ENCODE measurements around the gene ATG14. TPM values are rescaled to one million over a fixed set of nuclear protein-coding genes. Genes with fewer than 3 reads are reported as not detected.

ATG14 gene
- total RNA-seq, 4 donors from 2014 or later = 6.1 to 26.5 (median 13.0) TPM

- Histone ChIP-seq H3K9me3 (no peaks in the 10 kb centered on the region), H3K4me1 (no peaks in the 10 kb centered on the region), H3K27ac (no peak overlapping the region), H3K4me3 (no peak overlapping the region), H3K27me3 (no peaks in the 10 kb centered on the region), H3K36me3 (no peaks in the 10 kb centered on the region)
- intact Hi-C loops (cut with DNase I; ENCODE audit: low total_unique reads) = no loop called here
- DNase-seq = no peak
- TF ChIP-seq POLR2A (IDR thresholded peaks at IDR 0.05) = no peak
- TF ChIP-seq, protein P1, sequence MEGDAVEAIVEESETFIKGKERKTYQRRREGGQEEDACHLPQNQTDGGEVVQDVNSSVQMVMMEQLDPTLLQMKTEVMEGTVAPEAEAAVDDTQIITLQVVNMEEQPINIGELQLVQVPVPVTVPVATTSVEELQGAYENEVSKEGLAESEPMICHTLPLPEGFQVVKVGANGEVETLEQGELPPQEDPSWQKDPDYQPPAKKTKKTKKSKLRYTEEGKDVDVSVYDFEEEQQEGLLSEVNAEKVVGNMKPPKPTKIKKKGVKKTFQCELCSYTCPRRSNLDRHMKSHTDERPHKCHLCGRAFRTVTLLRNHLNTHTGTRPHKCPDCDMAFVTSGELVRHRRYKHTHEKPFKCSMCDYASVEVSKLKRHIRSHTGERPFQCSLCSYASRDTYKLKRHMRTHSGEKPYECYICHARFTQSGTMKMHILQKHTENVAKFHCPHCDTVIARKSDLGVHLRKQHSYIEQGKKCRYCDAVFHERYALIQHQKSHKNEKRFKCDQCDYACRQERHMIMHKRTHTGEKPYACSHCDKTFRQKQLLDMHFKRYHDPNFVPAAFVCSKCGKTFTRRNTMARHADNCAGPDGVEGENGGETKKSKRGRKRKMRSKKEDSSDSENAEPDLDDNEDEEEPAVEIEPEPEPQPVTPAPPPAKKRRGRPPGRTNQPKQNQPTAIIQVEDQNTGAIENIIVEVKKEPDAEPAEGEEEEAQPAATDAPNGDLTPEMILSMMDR (IDR thresholded peaks at IDR 0.05) = no peak
Measured at GRCh38 chr14:55450124-55450523, 38.5 kb upstream of the ATG14 start.

GRCh38 chr14:55449116-55449515 is 37.5 kb upstream of the ATG14 start:
- no peak overlapping the region for H3K4me3 ChIP-seq
- H3K27me3 ChIP-seq = no peaks in the 10 kb centered on the region
- no peaks in the 10 kb centered on the region for H3K4me1 ChIP-seq
- no peak for DNase-seq
- no peak overlapping the region for H3K27ac ChIP-seq
- no peaks in the 10 kb centered on the region for H3K36me3 ChIP-seq
- intact Hi-C loops (cut with DNase I; ENCODE audit: low total_unique reads) = no loop called here
- TF ChIP-seq, protein P1 (IDR thresholded peaks at IDR 0.05) = no peak
- TF ChIP-seq POLR2A (IDR thresholded peaks at IDR 0.05) = no peak
- no peaks in the 10 kb centered on the region for H3K9me3 ChIP-seq

DNA sequence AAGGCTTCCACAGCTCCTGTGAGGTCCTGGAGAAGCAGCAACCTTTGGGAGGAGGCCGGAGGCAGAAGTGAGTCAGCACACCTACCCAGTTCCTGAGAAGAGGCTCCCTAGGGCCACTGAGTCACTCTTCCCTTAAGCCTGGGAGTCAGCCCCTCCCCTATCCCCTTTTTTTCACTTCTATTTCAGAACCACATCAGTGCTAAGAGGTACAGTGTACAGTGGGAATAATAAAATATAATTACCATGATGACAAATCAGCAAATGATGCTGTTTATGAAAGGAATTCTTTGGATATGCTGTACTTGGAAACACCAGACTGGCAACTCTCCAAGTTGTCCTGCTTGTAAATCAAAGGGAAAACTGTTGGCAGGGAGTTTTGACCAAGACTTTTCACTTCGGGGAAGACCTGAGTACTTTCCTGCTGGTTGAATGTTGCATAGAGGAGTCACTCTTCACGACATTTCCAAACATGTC is 36.5 kb upstream of the ATG14 start:
- peak in 1 of 2 donors; percentile 43 for DNase-seq
- H3K4me1 ChIP-seq = no peaks in the 10 kb centered on the region
- H3K9me3 ChIP-seq = no peaks in the 10 kb centered on the region
- H3K27me3 ChIP-seq = no peaks in the 10 kb centered on the region
- H3K27ac ChIP-seq = no peak overlapping the region
- TF ChIP-seq POLR2A (IDR thresholded peaks at IDR 0.05) = no peak
- TF ChIP-seq, protein P1 (IDR thresholded peaks at IDR 0.05) = no peak
- no peak overlapping the region for H3K4me3 ChIP-seq
- no peaks in the 10 kb centered on the region for H3K36me3 ChIP-seq
- intact Hi-C loops (cut with DNase I; ENCODE audit: low total_unique reads) = no loop called here

DNA sequence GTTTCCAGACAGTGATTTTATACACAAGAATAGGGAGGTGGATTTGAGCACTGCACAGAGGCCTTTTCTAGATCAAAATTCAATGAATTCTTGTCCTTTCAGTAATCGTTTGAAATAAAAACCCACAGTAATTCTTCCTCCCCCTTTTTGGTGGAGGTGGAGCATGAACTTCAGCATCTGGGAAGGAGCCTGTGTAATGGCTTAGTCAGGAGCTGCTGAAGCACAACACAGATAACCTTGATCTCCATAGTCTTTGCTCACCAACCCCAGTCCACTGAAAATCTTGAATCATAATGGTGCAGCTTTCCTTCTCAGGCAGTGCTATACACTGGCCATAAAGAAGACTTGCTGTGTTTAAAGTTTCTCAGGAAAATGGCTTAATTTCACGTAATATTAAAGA is 35.2 kb upstream of the ATG14 start:
- TF ChIP-seq POLR2A (IDR thresholded peaks at IDR 0.05) = no peak
- H3K36me3 ChIP-seq = no peaks in the 10 kb centered on the region
- no peaks in the 10 kb centered on the region for H3K9me3 ChIP-seq
- DNase-seq = no peak
- no peaks in the 10 kb centered on the region for H3K4me1 ChIP-seq
- H3K4me3 ChIP-seq = no peak overlapping the region
- no peak overlapping the region for H3K27ac ChIP-seq
- no peaks in the 10 kb centered on the region for H3K27me3 ChIP-seq
- intact Hi-C loops (cut with DNase I; ENCODE audit: low total_unique reads) = no loop called here

GRCh38 chr14:55446127-55446736 is 34.6 kb upstream of the ATG14 start:
- Histone ChIP-seq H3K9me3 (no peaks in the 10 kb centered on the region), H3K27me3 (no peaks in the 10 kb centered on the region), H3K4me1 (no peaks in the 10 kb centered on the region), H3K4me3 (no peak overlapping the region), H3K36me3 (no peaks in the 10 kb centered on the region), H3K27ac (no peak overlapping the region)
- DNase-seq = peak in 1 of 2 donors; percentile 48
- TF ChIP-seq, protein P1 (IDR thresholded peaks at IDR 0.05) = peak; percentile 34 to 53 (median 44)
- TF ChIP-seq POLR2A (IDR thresholded peaks at IDR 0.05) = no peak
- intact Hi-C loops (cut with DNase I; ENCODE audit: low total_unique reads) = no loop called here

All from uterus (tissue), 4 donors.